Neural cell (in vitro differentiated cells): ENCODE measurements around the gene PRTFDC1. TPM values are rescaled to one million over a fixed set of nuclear protein-coding genes. Genes with fewer than 3 reads are reported as not detected.

Source experiments
- H2AFZ ChIP-seq: fragments of 200-600, 300-800 bp; sonication (generic), shearing (Covaris generic); 2 replicates; pipeline ENCODE4 v1.6.0; 2014; ENCODE audit warnings: low read depth, mild to moderate bottlenecking, antibody characterized with exemption, low read length, moderate library complexity
- H3F3A ChIP-seq: fragments of 200-600 bp; shearing (Covaris generic); 2 replicates; pipeline ENCODE4 v1.6.1; 2016; ENCODE audit warnings: mild to moderate bottlenecking, moderate library complexity, mixed read lengths, antibody characterized with exemption, low read length; ENCODE audit not compliant: insufficient read depth, poor library complexity, severe bottlenecking
- H3K27ac ChIP-seq: fragments of 200-600, 300-800 bp; sonication (generic), shearing (Covaris generic); 2 replicates; pipeline ENCODE4 v1.5.1; 2014; ENCODE audit warnings: mild to moderate bottlenecking, low read length, moderate library complexity
- H3K27me3 ChIP-seq: fragments of 300-800, 200-600 bp; sonication (generic), shearing (Covaris generic); 2 replicates; pipeline ENCODE4 v1.6.0; 2014; ENCODE audit warnings: mild to moderate bottlenecking, low read depth, low read length, moderate library complexity; ENCODE audit not compliant: insufficient read depth
- H3K36me3 ChIP-seq: fragments of 300-800, 200-600 bp; sonication (generic), shearing (Covaris generic); 2 replicates; pipeline ENCODE4 v1.5.1; 2014; ENCODE audit warnings: mild to moderate bottlenecking, antibody characterized with exemption, low read length, moderate library complexity; ENCODE audit not compliant: insufficient read depth
- H3K4me2 ChIP-seq: fragments of 300-800, 200-600 bp; sonication (generic), shearing (Covaris generic); 2 replicates; pipeline ENCODE4 v1.6.0; 2014; ENCODE audit warnings: mild to moderate bottlenecking, low read length
- H3K4me3 ChIP-seq: fragments of 300-800, 200-600 bp; sonication (generic), shearing (Covaris generic); 2 replicates; pipeline ENCODE4 v1.5.1; 2014; ENCODE audit warnings: mild to moderate bottlenecking, low read length, moderate library complexity
- H3K79me2 ChIP-seq: fragments of 200-600 bp; shearing (Covaris generic); replicated peaks from 2 replicates; pipeline ENCODE4 v1.6.0; 2014; ENCODE audit warnings: mild to moderate bottlenecking, low read length, moderate library complexity; ENCODE audit not compliant: insufficient read depth
- H3K9ac ChIP-seq: fragments of 300-800, 200-600 bp; sonication (generic), shearing (Covaris generic); 2 replicates; pipeline ENCODE4 v1.6.1; 2016; ENCODE audit warnings: mild to moderate bottlenecking, low read length, mixed read lengths
- H3K9me2 ChIP-seq: fragments of 200-600 bp; shearing (Covaris generic); 2 replicates; pipeline ENCODE4 v1.6.1; 2016; ENCODE audit warnings: mild to moderate bottlenecking, low read length, mixed read lengths; ENCODE audit not compliant: insufficient read depth
- H3K9me3 ChIP-seq: fragments of 200-600, 300-800 bp; sonication (generic), shearing (Covaris generic); 2 replicates; pipeline ENCODE4 v1.6.1; 2016; ENCODE audit warnings: mild to moderate bottlenecking, mixed run types, low read length, moderate library complexity, mixed read lengths
- H4K20me1 ChIP-seq: fragments of 200-600 bp; shearing (Covaris generic); 2 replicates; pipeline ENCODE4 v1.6.1; 2016; ENCODE audit warnings: mild to moderate bottlenecking, mixed run types; ENCODE audit not compliant: insufficient read depth
- EP300 ChIP-seq: fragments of 450-650 bp; conservative IDR thresholded peaks from 2 replicates; pipeline ENCODE4 v1.6.1; 2014; ENCODE audit warnings: antibody characterized with exemption, mild to moderate bottlenecking, moderate library complexity; ENCODE audit not compliant: poor library complexity, severe bottlenecking
- EZH2 ChIP-seq: fragments of 200-600, 300-800 bp; shearing (Covaris generic), sonication (generic); IDR thresholded peaks from 2 replicates; pipeline ENCODE4 v1.6.1; 2014; ENCODE audit warnings: antibody characterized with exemption, low read length, borderline replicate concordance, mild to moderate bottlenecking; ENCODE audit not compliant: insufficient read depth, poor library complexity, severe bottlenecking
- MXI1 ChIP-seq: fragments of 450-650 bp; conservative IDR thresholded peaks from 2 replicates; pipeline ENCODE4 v1.6.1; 2014; ENCODE audit warnings: antibody characterized with exemption, mild to moderate bottlenecking; ENCODE audit not compliant: poor library complexity, severe bottlenecking
- POLR2AphosphoS5 ChIP-seq: IDR thresholded peaks from 2 replicates; pipeline ENCODE4 v1.6.1; 2012
- RAD21 ChIP-seq: fragments of 450-650 bp; conservative IDR thresholded peaks from 2 replicates; pipeline ENCODE4 v1.6.1; 2014; ENCODE audit warnings: antibody characterized with exemption, mild to moderate bottlenecking, moderate library complexity
- SMC3 ChIP-seq: fragments of 450-650 bp; conservative IDR thresholded peaks from 2 replicates; pipeline ENCODE4 v1.6.1; 2014; ENCODE audit warnings: antibody characterized with exemption, mild to moderate bottlenecking, moderate library complexity; ENCODE audit not compliant: poor library complexity
- TAF1 ChIP-seq: IDR thresholded peaks from 2 replicates; pipeline ENCODE4 v1.6.1; 2012; ENCODE audit warnings: low read depth
- polyA plus RNA-seq: library from polyadenylated mRNA; depleted of rRNA; stranded (reverse); fragments of >200 nt; gene quantifications from 2 replicates; pipeline ENCODE4 v1.2.3, GENCODE V29; 2014
- TF ChIP-seq, protein P1 (sequence below): fragments of 450-650 bp; IDR thresholded peaks from 2 replicates; pipeline ENCODE4 v1.5.1; 2014; ENCODE audit warnings: antibody characterized with exemption, mild to moderate bottlenecking, moderate library complexity; ENCODE audit not compliant: poor library complexity, severe bottlenecking
- TF ChIP-seq, protein P2 (sequence below): IDR thresholded peaks from 2 replicates; pipeline ENCODE4 v1.6.1; 2012; ENCODE audit warnings: borderline replicate concordance

PRTFDC1 gene
- polyA plus RNA-seq, 1 donor from 2014 or later: 3.4 TPM

DNA sequence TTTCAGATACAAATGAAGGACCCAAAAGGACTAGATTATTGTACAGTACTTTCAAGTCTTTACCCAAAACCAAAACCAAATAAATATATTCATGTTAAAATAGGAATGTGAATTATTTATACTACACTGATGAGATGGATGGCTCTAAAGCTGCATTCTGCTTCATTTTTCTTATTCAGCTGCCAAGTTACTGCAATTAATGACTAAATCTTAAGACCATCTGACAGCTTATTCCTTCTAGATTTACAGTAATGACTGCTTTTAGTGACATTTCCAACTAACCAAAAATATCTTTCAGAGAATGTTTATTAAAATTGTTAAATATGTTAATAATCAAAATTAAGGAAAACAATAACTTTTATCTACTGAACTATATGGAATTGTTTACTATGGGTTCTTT lies 42.7 kb upstream of the PRTFDC1 start:
- Histone ChIP-seq H3K9ac (no peak overlapping the region), H3K9me3 (no peaks in the 10 kb centered on the region), H3K4me2 (no peak overlapping the region), H2AFZ (no peak overlapping the region), H4K20me1 (no peaks in the 10 kb centered on the region), H3F3A (no peaks in the 10 kb centered on the region), H3K9me2 (no peaks in the 10 kb centered on the region), H3K79me2 (no peaks in the 10 kb centered on the region), H3K4me3 (no peak overlapping the region), H3K27ac (no peak overlapping the region), H3K27me3 (no peaks in the 10 kb centered on the region), H3K36me3 (no peaks in the 10 kb centered on the region)
- TF ChIP-seq POLR2AphosphoS5: no peak
- no peak for TF ChIP-seq EZH2
- TF ChIP-seq RAD21: no peak
- TF ChIP-seq TAF1: no peak
- no peak for TF ChIP-seq SMC3
- TF ChIP-seq, protein P1, sequence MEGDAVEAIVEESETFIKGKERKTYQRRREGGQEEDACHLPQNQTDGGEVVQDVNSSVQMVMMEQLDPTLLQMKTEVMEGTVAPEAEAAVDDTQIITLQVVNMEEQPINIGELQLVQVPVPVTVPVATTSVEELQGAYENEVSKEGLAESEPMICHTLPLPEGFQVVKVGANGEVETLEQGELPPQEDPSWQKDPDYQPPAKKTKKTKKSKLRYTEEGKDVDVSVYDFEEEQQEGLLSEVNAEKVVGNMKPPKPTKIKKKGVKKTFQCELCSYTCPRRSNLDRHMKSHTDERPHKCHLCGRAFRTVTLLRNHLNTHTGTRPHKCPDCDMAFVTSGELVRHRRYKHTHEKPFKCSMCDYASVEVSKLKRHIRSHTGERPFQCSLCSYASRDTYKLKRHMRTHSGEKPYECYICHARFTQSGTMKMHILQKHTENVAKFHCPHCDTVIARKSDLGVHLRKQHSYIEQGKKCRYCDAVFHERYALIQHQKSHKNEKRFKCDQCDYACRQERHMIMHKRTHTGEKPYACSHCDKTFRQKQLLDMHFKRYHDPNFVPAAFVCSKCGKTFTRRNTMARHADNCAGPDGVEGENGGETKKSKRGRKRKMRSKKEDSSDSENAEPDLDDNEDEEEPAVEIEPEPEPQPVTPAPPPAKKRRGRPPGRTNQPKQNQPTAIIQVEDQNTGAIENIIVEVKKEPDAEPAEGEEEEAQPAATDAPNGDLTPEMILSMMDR: no peak
- TF ChIP-seq MXI1: no peak
- no peak for TF ChIP-seq EP300
- TF ChIP-seq, protein P2, sequence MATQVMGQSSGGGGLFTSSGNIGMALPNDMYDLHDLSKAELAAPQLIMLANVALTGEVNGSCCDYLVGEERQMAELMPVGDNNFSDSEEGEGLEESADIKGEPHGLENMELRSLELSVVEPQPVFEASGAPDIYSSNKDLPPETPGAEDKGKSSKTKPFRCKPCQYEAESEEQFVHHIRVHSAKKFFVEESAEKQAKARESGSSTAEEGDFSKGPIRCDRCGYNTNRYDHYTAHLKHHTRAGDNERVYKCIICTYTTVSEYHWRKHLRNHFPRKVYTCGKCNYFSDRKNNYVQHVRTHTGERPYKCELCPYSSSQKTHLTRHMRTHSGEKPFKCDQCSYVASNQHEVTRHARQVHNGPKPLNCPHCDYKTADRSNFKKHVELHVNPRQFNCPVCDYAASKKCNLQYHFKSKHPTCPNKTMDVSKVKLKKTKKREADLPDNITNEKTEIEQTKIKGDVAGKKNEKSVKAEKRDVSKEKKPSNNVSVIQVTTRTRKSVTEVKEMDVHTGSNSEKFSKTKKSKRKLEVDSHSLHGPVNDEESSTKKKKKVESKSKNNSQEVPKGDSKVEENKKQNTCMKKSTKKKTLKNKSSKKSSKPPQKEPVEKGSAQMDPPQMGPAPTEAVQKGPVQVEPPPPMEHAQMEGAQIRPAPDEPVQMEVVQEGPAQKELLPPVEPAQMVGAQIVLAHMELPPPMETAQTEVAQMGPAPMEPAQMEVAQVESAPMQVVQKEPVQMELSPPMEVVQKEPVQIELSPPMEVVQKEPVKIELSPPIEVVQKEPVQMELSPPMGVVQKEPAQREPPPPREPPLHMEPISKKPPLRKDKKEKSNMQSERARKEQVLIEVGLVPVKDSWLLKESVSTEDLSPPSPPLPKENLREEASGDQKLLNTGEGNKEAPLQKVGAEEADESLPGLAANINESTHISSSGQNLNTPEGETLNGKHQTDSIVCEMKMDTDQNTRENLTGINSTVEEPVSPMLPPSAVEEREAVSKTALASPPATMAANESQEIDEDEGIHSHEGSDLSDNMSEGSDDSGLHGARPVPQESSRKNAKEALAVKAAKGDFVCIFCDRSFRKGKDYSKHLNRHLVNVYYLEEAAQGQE: no peak

DNA sequence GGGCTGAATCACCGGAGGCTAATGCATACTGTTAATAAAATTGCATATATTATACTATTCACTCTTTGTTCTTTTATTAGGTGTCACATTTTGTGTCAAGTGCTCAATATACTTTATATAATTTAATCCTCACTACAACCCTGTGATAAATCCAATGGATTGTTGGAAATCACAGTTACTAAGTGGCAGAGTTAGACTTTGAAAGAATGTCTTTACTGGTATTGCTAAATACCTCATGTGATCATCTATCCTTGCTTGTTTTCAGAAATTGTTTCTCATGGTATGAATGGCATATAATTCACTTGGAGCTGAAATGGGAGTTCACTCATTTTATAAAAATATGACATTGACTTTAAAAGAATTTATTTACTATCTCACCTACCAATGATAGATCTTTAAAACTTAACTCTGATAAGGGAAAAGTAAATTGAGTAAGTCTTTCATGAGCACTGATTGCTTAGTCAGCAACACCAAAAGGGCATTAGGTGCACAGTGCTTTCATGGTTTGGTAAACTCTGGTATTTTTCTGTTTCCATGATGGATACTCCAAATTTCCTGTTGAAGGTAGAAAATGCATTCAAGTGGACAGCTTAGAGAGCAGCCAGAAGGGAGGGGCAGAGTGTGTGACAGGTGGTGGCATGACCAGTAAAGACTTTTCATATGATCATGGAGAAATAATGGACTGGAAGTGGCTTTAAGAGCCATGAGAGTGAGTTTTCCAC lies 41.0 kb upstream of the PRTFDC1 start:
- no peaks in the 10 kb centered on the region for H3K27me3 ChIP-seq
- no peak overlapping the region for H3K4me2 ChIP-seq
- H3K9ac ChIP-seq: no peak overlapping the region
- H4K20me1 ChIP-seq: no peaks in the 10 kb centered on the region
- H3F3A ChIP-seq: no peaks in the 10 kb centered on the region
- TF ChIP-seq EP300: no peak
- no peak for TF ChIP-seq POLR2AphosphoS5
- no peak for TF ChIP-seq MXI1
- TF ChIP-seq RAD21: no peak
- TF ChIP-seq, protein P1: no peak
- H3K9me2 ChIP-seq: no peaks in the 10 kb centered on the region
- H3K9me3 ChIP-seq: no peaks in the 10 kb centered on the region
- H3K4me3 ChIP-seq: no peak overlapping the region
- H3K79me2 ChIP-seq: no peaks in the 10 kb centered on the region
- H3K27ac ChIP-seq: no peak overlapping the region
- no peak overlapping the region for H2AFZ ChIP-seq
- H3K36me3 ChIP-seq: no peaks in the 10 kb centered on the region
